Right lobe of liver (tissue), 4 donors: ENCODE measurements around the gene DCBLD2.

Experiments
- POLR2A ChIP-seq: fragments of 450-650 bp; IDR thresholded peaks from one replicate; pipeline ENCODE4 v1.6.1; 2017; ENCODE audit warnings: antibody characterized with exemption, mild to moderate bottlenecking
- TF ChIP-seq, protein P1 (sequence below), 4 donors: fragments of 200-600 bp in 3 of 4; fragments of 450-650 bp in 1 of 4; IDR thresholded peaks; one replicate each; pipeline versions ENCODE4 v1.5.1 to v1.8.0; 2016 to 2022; ENCODE audit warnings: antibody characterized with exemption in 4 of 4, mild to moderate bottlenecking in 2 of 4
- donor health status: DM: no; HTN: no; CAD: no.
- donor health status: DM: no; HTN: no; CAD: no.
- donor health status: DM: no; HTN: yes; CAD: no.

GRCh38 chr3:98914210-98915080 is 12.9 kb upstream of the DCBLD2 start:
- TF ChIP-seq, protein P1, sequence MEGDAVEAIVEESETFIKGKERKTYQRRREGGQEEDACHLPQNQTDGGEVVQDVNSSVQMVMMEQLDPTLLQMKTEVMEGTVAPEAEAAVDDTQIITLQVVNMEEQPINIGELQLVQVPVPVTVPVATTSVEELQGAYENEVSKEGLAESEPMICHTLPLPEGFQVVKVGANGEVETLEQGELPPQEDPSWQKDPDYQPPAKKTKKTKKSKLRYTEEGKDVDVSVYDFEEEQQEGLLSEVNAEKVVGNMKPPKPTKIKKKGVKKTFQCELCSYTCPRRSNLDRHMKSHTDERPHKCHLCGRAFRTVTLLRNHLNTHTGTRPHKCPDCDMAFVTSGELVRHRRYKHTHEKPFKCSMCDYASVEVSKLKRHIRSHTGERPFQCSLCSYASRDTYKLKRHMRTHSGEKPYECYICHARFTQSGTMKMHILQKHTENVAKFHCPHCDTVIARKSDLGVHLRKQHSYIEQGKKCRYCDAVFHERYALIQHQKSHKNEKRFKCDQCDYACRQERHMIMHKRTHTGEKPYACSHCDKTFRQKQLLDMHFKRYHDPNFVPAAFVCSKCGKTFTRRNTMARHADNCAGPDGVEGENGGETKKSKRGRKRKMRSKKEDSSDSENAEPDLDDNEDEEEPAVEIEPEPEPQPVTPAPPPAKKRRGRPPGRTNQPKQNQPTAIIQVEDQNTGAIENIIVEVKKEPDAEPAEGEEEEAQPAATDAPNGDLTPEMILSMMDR (IDR thresholded peaks at IDR 0.05): no peak
- no peak for TF ChIP-seq POLR2A
